HepG2 (cell line): ENCODE results near the gene DOCK4. TPM values are rescaled to one million over a fixed set of nuclear protein-coding genes. Genes with fewer than 3 reads are reported as not detected.

Experiments
- CEBPG ChIP-seq: IDR thresholded peaks from 2 replicates; pipeline ENCODE4 v1.6.1; 2016
- DNMT1 ChIP-seq: sonication (generic); formaldehyde crosslinking; IDR thresholded peaks from 2 replicates; pipeline ENCODE4 v1.5.1; 2020; ENCODE audit warnings: mild to moderate bottlenecking, missing genetic modification reagents
- HCFC1 ChIP-seq: fragments of 150-350 bp; IDR thresholded peaks from 2 replicates; pipeline ENCODE4 v1.6.1; 2014; ENCODE audit warnings: low read depth, low read length
- KAT2B ChIP-seq: fragments of 150-350 bp; IDR thresholded peaks from 2 replicates; pipeline ENCODE4 v1.6.1; 2014; ENCODE audit warnings: low read depth, low read length, borderline replicate concordance
- MLX ChIP-seq: IDR thresholded peaks from 2 replicates; pipeline ENCODE4 v1.6.1; 2016
- PITX1 ChIP-seq: sonication (generic); formaldehyde crosslinking; IDR thresholded peaks from 2 replicates; pipeline ENCODE4 v1.5.1; 2020; ENCODE audit warnings: mild to moderate bottlenecking, missing genetic modification reagents
- RFX1 ChIP-seq: fragments of 450-650 bp; IDR thresholded peaks from 2 replicates; pipeline ENCODE4 v1.6.1; 2017
- RXRB ChIP-seq: IDR thresholded peaks from 2 replicates; pipeline ENCODE4 v1.6.1; 2016; ENCODE audit warnings: borderline replicate concordance, missing genetic modification reagents, missing compliant biosample characterization
- TBP ChIP-seq: sonication (generic); formaldehyde crosslinking; IDR thresholded peaks from 2 replicates; pipeline ENCODE4 v1.5.0; 2020; ENCODE audit warnings: missing genetic modification reagents
- TFAP4 ChIP-seq: sonication (generic); IDR thresholded peaks from 2 replicates; pipeline ENCODE4 v1.6.1; 2016; ENCODE audit warnings: low read depth, borderline replicate concordance
- XBP1 ChIP-seq: sonication (generic); formaldehyde crosslinking; IDR thresholded peaks from 2 replicates; pipeline ENCODE4 v1.5.0; 2020; ENCODE audit warnings: missing genetic modification reagents
- YY1 ChIP-seq: IDR thresholded peaks from 2 replicates; pipeline ENCODE4 v1.6.1; 2011; ENCODE audit warnings: low read length, low read depth, moderate library complexity, mild to moderate bottlenecking; ENCODE audit not compliant: insufficient read depth, insufficient replicate concordance
- ZBTB40 ChIP-seq, 2 experiments: fragments of 450-650 bp in 1 of 2; sonication (generic) in 1 of 2; formaldehyde crosslinking in 1 of 2; IDR thresholded peaks; 2 replicates each; pipeline versions ENCODE4 v1.6.1 to v1.8.0; 2016 to 2022; ENCODE audit warnings: antibody characterized with exemption in 1 of 2, mild to moderate bottlenecking in 1 of 2, missing genetic modification reagents in 1 of 2
- ZGPAT ChIP-seq: IDR thresholded peaks from 2 replicates; pipeline ENCODE4 v1.6.1; 2016; ENCODE audit warnings: mild to moderate bottlenecking
- ZNF280D ChIP-seq: sonication (generic); formaldehyde crosslinking; IDR thresholded peaks from 2 replicates; pipeline ENCODE4 v1.5.1; 2020; ENCODE audit warnings: mild to moderate bottlenecking, missing genetic modification reagents
- ZSCAN25 ChIP-seq: sonication (generic); formaldehyde crosslinking; IDR thresholded peaks from 2 replicates; pipeline ENCODE4 v1.8.0; 2022; ENCODE audit warnings: mild to moderate bottlenecking, missing genetic modification reagents
- polyA plus RNA-seq, 8 experiments: library from polyadenylated mRNA; depleted of rRNA in 3 of 8; stranded (reverse) in 7 of 8; unstranded in 1 of 8; fragments of >200 nt; fragmentation: Illumina TruSeq in 4 of 8; extraction: Trizol in 4 of 8; gene quantifications; 2 replicates each; pipeline versions ENCODE4 v1.2.1 to v1.2.3, GENCODE V29; 2011 to 2016; ENCODE audit warnings: low read depth in 4 of 8, missing spikeins in 1 of 8, mixed read lengths in 1 of 8; ENCODE audit not compliant: insufficient read depth in 1 of 8
- total RNA-seq, 5 experiments: library from RNA; depleted of rRNA; stranded (reverse); fragments of >200 nt; fragmentation: Illumina TruSeq; extraction: Trizol; gene quantifications; 2 replicates each; pipeline ENCODE4 v1.2.3, GENCODE V29; 2016; ENCODE audit warnings: low read depth in 1 of 5

DOCK4 gene
- total and polyA plus RNA-seq, 2 of the 13 experiments (the other 11 are each of a cell fraction or from before 2014, with no cell fraction given) = 13.5 to 17.4 TPM

- TF ChIP-seq CEBPG (CRISPR knock-in tag) (peak; percentile 46; the same call in 1 of the 2 replicates), ZSCAN25 (CRISPR knock-in tag) (no peak), MLX (CRISPR knock-in tag) (no peak), RFX1 (no peak), RXRB (CRISPR knock-in tag) (peak; percentile 15; the same call in 1 of the 2 replicates), KAT2B (no peak), PITX1 (CRISPR knock-in tag) (no peak), DNMT1 (no peak), TBP (CRISPR knock-in tag) (no peak), ZBTB40 (IDR thresholded peaks at IDR 0.05) (no peak), ZBTB40 (CRISPR knock-in tag; IDR thresholded peaks at IDR 0.05) (no peak), TFAP4 (no peak), ZNF280D (no peak), ZGPAT (CRISPR knock-in tag) (0 out of 2 replicates have a peak, but pooled peaks have one; percentile 28), XBP1 (CRISPR knock-in tag) (no peak), YY1 (no peak), HCFC1 (no peak)
Observed at GRCh38 chr7:112160771-112161150, 45.4 kb downstream of the DOCK4 start (continued).
